ENCODE results near the gene NHS.

GRCh38 chrX:17725181-17725580 lies 350.2 kb downstream of the NHS start:
- TF ChIP-seq CTCF (IDR thresholded peaks at IDR 0.05): no peak
- no peak for TF ChIP-seq POLR2A (IDR thresholded peaks at IDR 0.05)
